MG63 (cell line): ENCODE data around the gene NSD1. TPM values are rescaled to one million over a fixed set of nuclear protein-coding genes. Genes with fewer than 3 reads are reported as not detected.
"Not testable (repeated sequence)": the region's sequence is repeated elsewhere in the genome, so short reads cannot be mapped to it uniquely, and the experiment has no call there.

Experiments
- DNase-seq: peaks from one replicate; pipeline ENCODE4 v3.0.0-alpha.2; 2020
- H3K27me3 ChIP-seq: fragments of 250-450 bp; sonication (Bioruptor Pico); 2 replicates; pipeline ENCODE4 v1.5.1; 2020; ENCODE audit warnings: mild to moderate bottlenecking, moderate library complexity
- H3K36me3 ChIP-seq: fragments of 250-450 bp; sonication (Bioruptor Pico); 2 replicates; pipeline ENCODE4 v1.5.1; 2020; ENCODE audit warnings: mild to moderate bottlenecking, moderate library complexity
- H3K4me3 ChIP-seq: fragments of 250-450 bp; sonication (Bioruptor Pico); 2 replicates; pipeline ENCODE4 v1.5.1; 2020; ENCODE audit warnings: mild to moderate bottlenecking, moderate library complexity
- H3K9me3 ChIP-seq: fragments of 250-450 bp; sonication (Bioruptor Pico); 2 replicates; pipeline ENCODE4 v1.5.1; 2020; ENCODE audit warnings: mild to moderate bottlenecking, moderate library complexity
- total RNA-seq: library from RNA; depleted of rRNA; stranded (reverse); fragments of >200 nt; shearing (Covaris generic); gene quantifications from 2 replicates; pipeline ENCODE4 v1.2.3, GENCODE V29; 2014; ENCODE audit warnings: low replicate concordance

The NSD1 gene
- total RNA-seq, 1 experiment from 2014 or later: 30.9 TPM

GRCh38 chr5:177141496-177141895 is 7.9 kb downstream of the NSD1 start:
- Histone ChIP-seq H3K27me3 (no peaks in the 10 kb centered on the region), H3K4me3 (no peak overlapping the region), H3K36me3 (peaks cover 87% of the 10 kb centered on the region), H3K9me3 (no peaks in the 10 kb centered on the region)
- no peak for DNase-seq

GRCh38 chr5:177142098-177142611 is 8.6 kb downstream of the NSD1 start:
- DNase-seq: no peak
- H3K4me3 ChIP-seq: no peak overlapping the region
- H3K27me3 ChIP-seq: no peaks in the 10 kb centered on the region
- peaks cover 87% of the 10 kb centered on the region for H3K36me3 ChIP-seq
- H3K9me3 ChIP-seq: no peaks in the 10 kb centered on the region

GRCh38 chr5:177142778-177143177 is 9.2 kb downstream of the NSD1 start:
- no peak for DNase-seq
- no peaks in the 10 kb centered on the region for H3K9me3 ChIP-seq
- no peak overlapping the region for H3K4me3 ChIP-seq
- H3K36me3 ChIP-seq: peaks cover 85% of the 10 kb centered on the region
- no peaks in the 10 kb centered on the region for H3K27me3 ChIP-seq

- Histone ChIP-seq H3K36me3 (peaks cover 85% of the 10 kb centered on the region), H3K27me3 (no peaks in the 10 kb centered on the region), H3K4me3 (no peak overlapping the region), H3K9me3 (no peaks in the 10 kb centered on the region)
- peak; percentile 41 for DNase-seq
Observed at GRCh38 chr5:177146891-177147638, 13.5 kb downstream of the NSD1 start.

- peaks cover 70% of the 10 kb centered on the region for H3K36me3 ChIP-seq
- DNase-seq, H3K9me3 ChIP-seq, H3K27me3 ChIP-seq, H3K4me3 ChIP-seq: not testable (repeated sequence)
Observed at GRCh38 chr5:177150061-177150460, 16.5 kb downstream of the NSD1 start.

GRCh38 chr5:177154003-177154643 is 20.6 kb downstream of the NSD1 start:
- peaks cover 48% of the 10 kb centered on the region for H3K36me3 ChIP-seq
- H3K4me3 ChIP-seq: no peak overlapping the region
- no peaks in the 10 kb centered on the region for H3K9me3 ChIP-seq
- no peak for DNase-seq
- no peaks in the 10 kb centered on the region for H3K27me3 ChIP-seq

GRCh38 chr5:177162379-177162778 is 28.8 kb downstream of the NSD1 start:
- DNase-seq: no peak
- Histone ChIP-seq H3K36me3 (peaks cover 51% of the 10 kb centered on the region), H3K4me3 (no peak overlapping the region), H3K27me3 (no peaks in the 10 kb centered on the region), H3K9me3 (no peaks in the 10 kb centered on the region)

GRCh38 chr5:177163500-177163899 is 29.9 kb downstream of the NSD1 start:
- Histone ChIP-seq H3K27me3 (no peaks in the 10 kb centered on the region), H3K36me3 (peaks cover 54% of the 10 kb centered on the region), H3K4me3 (no peak overlapping the region), H3K9me3 (no peaks in the 10 kb centered on the region)
- no peak for DNase-seq

- no peak for DNase-seq
- H3K36me3 ChIP-seq: peaks cover 57% of the 10 kb centered on the region
- H3K27me3 ChIP-seq: no peaks in the 10 kb centered on the region
- H3K9me3 ChIP-seq: no peaks in the 10 kb centered on the region
- H3K4me3 ChIP-seq: no peak overlapping the region
Observed at GRCh38 chr5:177169271-177169670, 35.7 kb downstream of the NSD1 start.

- H3K27me3 ChIP-seq: no peaks in the 10 kb centered on the region
- H3K36me3 ChIP-seq: peaks cover 40% of the 10 kb centered on the region
- DNase-seq: no peak
- no peak overlapping the region for H3K4me3 ChIP-seq
- H3K9me3 ChIP-seq: no peaks in the 10 kb centered on the region
Observed at GRCh38 chr5:177171961-177172360, 38.4 kb downstream of the NSD1 start.

GRCh38 chr5:177175336-177175735 is 41.8 kb downstream of the NSD1 start:
- Histone ChIP-seq H3K36me3 (peaks cover 24% of the 10 kb centered on the region), H3K27me3 (no peaks in the 10 kb centered on the region)
- no peak for DNase-seq

GRCh38 chr5:177176175-177176711 is 42.7 kb downstream of the NSD1 start:
- no peak overlapping the region for H3K4me3 ChIP-seq
- no peaks in the 10 kb centered on the region for H3K27me3 ChIP-seq
- H3K9me3 ChIP-seq: no peaks in the 10 kb centered on the region
- DNase-seq: no peak
- peaks cover 22% of the 10 kb centered on the region for H3K36me3 ChIP-seq

More at GRCh38 chr5:177175336-177175735, 41.8 kb downstream of the NSD1 start:
- Histone ChIP-seq H3K9me3 (no peaks in the 10 kb centered on the region), H3K4me3 (no peak overlapping the region)

GRCh38 chr5:177177847-177178437 is 44.4 kb downstream of the NSD1 start:
- H3K27me3 ChIP-seq, H3K4me3 ChIP-seq, DNase-seq, H3K9me3 ChIP-seq: not testable (repeated sequence)
- peaks cover 29% of the 10 kb centered on the region for H3K36me3 ChIP-seq

GRCh38 chr5:177178733-177179304 is 45.2 kb downstream of the NSD1 start:
- no peaks in the 10 kb centered on the region for H3K27me3 ChIP-seq
- peaks cover 26% of the 10 kb centered on the region for H3K36me3 ChIP-seq
- no peak overlapping the region for H3K4me3 ChIP-seq
- DNase-seq: no peak
- H3K9me3 ChIP-seq: no peaks in the 10 kb centered on the region

GRCh38 chr5:177179431-177179830 is 45.9 kb downstream of the NSD1 start:
- DNase-seq: no peak
- H3K27me3 ChIP-seq: no peaks in the 10 kb centered on the region
- peaks cover 22% of the 10 kb centered on the region for H3K36me3 ChIP-seq
- H3K4me3 ChIP-seq: no peak overlapping the region
- H3K9me3 ChIP-seq: no peaks in the 10 kb centered on the region

- Histone ChIP-seq H3K9me3 (no peaks in the 10 kb centered on the region), H3K27me3 (no peaks in the 10 kb centered on the region), H3K4me3 (no peak overlapping the region), H3K36me3 (peaks cover 37% of the 10 kb centered on the region)
- no peak for DNase-seq
Observed at GRCh38 chr5:177183142-177183541, 49.6 kb downstream of the NSD1 start.
